NCI-H526 (cell line): Measurements from ENCODE around the gene CHST15.

Source experiments
- DNase-seq, 2 experiments: peaks; one replicate each; lab custom pipeline; 2025; lab: John Stamatoyannopoulos, UW

CHST15 gene, protein sequence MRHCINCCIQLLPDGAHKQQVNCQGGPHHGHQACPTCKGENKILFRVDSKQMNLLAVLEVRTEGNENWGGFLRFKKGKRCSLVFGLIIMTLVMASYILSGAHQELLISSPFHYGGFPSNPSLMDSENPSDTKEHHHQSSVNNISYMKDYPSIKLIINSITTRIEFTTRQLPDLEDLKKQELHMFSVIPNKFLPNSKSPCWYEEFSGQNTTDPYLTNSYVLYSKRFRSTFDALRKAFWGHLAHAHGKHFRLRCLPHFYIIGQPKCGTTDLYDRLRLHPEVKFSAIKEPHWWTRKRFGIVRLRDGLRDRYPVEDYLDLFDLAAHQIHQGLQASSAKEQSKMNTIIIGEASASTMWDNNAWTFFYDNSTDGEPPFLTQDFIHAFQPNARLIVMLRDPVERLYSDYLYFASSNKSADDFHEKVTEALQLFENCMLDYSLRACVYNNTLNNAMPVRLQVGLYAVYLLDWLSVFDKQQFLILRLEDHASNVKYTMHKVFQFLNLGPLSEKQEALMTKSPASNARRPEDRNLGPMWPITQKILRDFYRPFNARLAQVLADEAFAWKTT

DNA sequence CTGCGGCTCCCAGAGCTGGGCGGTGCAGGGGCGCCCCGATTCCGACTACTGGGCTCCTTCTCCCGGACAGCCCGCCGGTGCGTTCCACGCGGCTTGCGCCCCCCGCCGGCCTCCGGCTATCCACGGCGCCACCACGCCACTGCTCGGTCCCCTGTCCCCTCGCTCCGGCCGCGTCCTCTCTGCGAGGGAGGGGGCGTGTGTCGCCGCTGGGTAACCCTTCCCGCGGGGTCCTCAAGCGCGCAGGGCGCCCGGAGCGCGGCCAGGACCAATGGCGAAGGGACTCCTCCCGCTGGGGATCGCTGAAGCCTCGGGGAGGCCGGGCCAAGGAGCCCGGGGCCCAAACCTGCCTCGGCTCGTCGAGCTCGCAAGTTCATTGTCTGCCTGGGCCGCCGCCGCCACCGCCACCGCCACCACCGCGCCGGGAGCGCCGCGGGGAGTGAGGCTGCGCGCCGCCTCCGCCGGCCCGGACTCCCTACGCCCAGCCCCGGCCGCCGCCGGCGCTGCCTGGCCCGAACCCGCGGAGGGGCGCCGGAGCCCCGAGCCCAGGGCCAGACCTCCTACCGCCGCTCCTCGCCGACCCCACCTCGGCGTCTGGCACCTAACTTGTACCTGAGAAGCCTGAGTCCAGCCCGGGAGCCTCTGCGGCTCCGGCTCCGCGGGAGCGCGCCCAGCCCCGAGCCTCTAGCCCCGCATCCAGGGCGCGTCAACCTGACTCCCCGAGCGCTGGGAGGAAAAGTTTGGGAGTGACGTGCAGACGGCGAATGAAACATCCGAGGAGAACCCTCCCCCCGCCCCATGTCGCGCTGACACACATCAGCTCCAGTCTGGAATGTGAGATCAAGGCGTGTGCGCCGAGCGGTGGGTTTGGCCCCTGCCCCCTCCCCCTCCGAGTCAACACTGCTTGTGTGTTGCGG lies at the start of gene CHST15:
Gene CHST15 (minus strand): TSS at position 739 of the 914 bp plus-strand sequence. CDS start 47,386 bp downstream, outside the sequence.
- peak; percentile 7 to 73 for DNase-seq

DNA sequence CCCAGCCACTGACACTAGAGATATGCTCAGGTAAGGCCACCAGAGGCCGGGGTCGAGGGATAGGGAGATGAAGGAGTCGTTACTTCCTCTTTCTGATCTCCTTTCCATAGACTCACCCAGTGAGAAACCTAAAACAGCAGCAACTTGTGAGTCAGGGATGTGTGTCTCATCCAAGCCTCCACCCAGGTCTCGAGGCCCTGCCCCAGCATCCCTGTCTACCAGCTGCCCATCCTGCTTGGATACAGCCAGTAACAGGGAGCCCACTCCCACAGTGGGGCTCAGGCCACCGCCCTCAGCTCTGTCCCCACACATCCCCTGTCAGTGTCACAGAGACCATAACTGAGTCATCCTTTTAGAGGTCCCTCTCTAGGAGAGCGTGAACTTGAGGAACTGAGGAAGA lies 49.6 kb upstream of the CHST15 start:
- no peak for DNase-seq

DNA sequence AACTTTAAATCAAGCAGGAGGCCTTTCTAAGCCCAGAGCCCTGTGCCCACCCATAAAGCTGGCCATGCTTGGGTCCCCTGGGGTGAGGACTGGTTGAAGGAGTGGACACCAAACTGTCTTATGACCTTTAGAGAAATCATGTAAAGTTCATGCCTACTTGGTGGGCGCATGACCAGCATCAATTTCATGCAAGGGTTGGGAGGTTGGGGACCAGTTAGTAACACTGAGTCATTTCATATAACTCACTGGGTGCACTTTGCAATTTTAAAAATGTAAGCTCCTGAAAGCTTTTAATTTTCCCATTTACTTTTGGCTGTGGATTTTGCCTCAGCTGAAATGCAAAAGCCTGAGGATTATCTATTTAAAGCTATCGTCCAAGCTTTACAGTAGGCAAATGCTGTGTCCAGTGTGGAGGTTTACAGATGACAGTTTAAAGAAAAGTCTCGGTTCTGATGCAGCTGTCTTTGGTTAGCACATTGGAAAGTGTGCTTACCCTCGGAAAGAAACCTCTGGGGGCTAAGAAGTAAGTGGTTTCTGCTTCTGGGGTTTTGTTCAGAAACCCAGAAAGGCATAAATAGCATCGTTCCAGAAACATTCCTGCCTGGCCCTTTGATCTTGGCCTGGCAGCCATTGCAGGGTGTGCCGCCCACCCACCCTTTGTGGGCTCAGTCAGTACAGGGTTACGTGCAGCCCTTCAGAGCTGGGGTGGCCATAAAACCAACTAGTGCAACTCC lies 48.8 kb upstream of the CHST15 start:
- no peak for DNase-seq

DNA sequence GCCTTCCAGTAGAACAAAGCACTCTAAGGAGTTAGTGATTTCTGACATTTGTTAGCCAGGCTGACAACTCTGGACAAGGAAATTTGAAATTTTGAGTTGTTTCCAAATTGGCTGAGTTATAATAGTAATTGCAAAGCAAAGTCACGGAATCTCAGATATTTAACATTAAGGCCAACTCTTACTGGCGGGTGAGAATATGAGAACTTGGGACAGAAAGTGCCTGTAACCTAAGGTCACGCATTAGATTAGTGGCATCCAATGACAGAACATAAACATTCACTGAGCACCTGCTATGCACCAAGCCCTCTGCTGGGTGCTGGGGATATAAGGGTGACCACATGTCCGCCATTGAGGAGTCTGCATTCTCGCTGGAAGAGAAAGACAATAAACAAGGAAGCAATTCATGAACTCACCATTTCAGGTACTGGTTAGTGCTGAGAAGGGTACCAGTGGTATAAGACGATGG lies 45.5 kb upstream of the CHST15 start:
- DNase-seq, result no peak

DNA sequence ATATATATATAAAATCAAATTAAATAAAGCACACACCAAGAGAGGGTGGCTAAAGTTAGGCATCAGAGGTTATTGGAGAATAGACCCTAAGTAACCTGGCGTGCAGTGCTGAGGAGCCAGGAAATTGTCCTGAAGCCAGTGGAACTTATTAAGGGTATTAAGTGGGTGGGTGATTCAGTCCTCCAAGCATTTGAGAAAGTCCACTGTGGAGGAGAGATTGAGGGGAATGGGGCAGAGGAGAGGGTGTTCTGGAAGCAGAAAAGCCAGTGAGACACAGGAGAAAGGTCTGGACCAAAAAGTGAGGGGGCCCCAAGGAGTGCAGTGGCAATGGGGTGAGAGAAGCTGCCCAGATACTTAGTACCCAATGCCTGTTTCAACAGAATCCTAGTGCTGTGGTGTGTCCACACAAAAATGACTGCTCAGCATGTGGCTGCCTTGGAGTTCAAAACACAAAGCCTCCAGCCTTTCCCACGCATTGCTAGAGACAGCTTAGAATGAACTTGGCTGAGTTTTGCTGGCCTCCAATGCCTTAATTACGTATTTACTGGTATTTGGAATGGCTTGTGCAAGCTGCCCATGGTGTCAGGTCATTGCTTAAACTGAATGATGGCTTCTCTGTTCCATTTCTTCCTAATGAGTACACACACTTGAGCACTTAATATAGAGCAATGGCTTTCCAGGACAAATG lies 44.9 kb upstream of the CHST15 start:
- DNase-seq, result no peak

DNA sequence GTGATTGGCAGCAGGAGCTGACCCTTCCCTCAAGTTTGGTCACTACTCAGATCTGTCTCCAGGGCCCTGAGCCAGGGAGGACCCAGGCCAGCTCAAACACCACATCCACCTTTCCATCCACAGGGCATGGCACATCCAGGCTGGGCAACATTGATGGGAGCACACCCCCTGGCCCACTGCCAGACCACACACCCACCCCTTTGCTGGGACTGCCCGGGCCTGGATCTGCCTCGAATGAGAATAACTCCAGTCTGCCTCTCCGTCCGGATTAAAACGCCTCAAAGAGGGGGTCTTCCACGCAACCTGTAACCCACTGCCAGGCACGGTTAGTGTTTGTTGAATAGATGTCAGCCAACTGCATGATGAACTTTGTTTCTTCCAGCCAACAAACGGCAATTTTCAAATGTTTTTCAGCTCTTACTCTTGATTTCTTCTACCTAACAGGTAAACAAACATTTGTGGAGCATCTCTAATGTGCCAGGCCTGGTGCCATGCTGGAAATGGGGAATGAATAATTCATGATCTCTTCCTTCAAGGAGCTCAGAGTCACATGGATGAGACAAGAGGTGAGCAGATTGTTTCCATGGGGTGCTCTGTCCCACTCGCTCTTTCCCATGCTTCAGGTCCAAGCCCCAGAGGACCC lies 41.0 kb upstream of the CHST15 start:
- DNase-seq, result no peak

DNA sequence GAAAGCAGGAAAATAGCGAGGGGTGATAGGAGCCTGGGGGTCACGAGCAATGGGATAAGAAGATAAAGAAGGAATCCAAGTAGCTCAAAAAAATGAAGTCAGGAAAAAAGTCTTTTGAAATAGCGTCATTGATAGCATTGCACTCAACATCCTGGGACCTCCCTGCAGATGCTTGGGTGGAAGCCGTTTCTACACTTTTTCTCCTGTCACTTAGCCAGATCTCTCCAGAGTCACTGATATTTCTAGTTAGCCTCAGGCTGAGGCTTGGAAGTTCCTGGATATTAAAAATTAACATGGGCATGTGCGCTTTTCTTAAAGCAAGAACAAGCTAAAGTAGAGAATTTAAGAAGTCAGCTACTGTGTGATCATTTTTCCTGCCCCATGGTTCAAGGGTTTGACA lies 39.5 kb upstream of the CHST15 start:
- no peak for DNase-seq

DNA sequence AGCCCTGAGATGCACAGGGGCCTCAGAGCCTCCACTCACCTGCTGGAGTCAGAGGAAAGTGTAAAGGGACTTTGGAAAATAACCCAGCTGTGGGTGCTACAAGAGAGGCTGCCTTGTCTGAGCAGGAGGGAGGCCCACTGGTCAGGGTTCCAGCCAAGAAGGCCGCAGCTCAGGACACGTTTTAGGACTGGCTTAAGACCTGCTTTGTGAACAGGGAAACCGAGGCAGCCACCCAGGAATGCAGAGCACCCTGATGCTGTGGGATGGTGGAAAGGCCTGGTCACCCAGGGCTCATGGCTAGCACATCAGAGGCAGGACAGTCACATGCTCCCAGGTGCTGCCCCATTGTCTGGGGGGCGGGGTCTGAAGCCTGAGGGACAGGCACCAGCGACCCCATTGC lies 38.9 kb upstream of the CHST15 start:
- DNase-seq, result no peak

DNA sequence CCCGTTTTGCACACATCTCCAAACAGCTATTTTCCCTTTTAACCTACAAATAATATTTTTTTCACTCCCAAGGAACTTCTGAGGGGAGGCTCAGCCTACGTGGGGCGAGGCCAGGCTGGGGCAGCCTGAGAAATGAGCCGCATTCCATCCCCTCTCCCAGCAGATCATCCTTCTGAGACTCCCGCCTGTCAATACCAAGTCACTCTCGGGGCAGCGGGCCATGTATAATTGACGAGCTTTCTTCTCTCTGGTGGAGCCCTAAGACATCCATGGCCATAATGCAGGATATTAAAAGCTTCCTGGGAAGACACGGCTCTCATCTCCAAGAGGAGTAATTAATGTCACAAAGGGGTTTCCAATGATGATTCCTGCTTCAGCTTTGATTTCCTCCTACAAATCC lies 37.8 kb upstream of the CHST15 start:
- DNase-seq, result no peak

DNA sequence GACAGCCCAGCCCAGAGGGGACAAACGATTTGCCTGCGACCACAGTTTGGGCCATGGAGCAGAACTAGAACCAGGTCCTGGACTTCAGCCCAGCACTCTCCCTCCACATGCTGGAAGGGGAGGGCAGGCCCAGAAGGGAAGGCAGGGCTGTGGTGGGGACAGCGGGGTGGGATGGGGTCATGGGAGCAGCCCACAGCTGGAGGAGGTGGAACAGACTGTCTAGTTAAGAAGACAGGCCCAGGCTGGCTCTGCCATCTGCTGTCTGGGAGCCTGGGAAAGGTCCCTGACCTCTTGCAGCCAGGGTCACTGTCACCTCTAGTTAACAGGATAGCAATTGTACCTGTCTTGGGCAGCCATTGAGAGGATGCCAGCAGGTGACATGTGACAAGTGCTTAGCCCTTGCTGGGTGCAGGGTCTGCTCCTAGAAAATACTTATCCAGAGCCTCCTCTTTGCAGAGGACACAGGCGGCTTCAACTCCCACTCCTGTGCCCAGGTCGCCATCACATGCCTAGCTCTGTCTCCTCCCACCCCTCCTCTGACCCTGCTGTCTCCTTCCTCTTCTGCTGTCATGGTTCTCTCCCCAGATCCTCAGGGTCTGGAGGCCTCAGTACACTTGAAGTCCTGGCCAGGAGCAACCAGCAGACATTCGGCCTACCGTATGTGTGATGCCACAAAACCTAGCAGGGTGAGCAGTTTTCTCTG lies 37.0 kb upstream of the CHST15 start:
- DNase-seq, result no peak

DNA sequence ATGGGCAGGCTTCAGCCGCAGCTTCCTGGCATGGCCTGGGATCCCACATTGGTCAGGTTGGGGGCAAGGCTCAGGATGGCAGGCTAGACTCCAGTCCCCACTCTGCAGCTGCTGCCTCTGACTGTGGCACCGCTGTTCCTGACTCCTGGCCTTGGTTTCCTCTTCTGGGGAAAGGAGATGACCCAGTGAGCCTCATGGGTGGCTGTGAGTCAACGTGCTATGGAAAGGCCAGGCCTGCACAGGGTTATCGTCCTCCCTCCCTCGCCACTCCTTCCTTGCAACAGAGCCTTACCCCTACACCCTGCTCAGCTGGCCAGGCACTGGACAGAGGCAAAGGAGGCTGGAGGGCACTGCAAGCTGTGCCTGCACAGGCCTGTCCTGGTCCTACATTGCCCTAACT lies 36.1 kb upstream of the CHST15 start:
- DNase-seq, result no peak

DNA sequence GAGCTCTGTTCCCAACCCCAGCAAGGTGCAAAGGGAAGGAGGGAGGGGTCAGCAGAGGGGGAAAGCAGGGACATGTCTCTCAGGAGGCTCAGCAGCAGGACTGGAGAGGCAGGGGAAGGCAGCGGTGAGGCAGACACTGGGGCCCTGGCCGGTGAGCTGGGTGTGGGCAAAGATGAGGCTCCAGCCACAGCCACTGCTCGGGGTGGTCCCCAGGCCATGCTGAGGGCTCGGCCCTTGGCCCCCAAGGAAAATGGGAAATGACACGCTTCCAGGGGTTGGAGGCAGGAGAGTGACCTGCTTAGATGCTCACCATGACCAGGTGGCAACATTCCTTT lies 35.4 kb upstream of the CHST15 start:
- no peak for DNase-seq

DNA sequence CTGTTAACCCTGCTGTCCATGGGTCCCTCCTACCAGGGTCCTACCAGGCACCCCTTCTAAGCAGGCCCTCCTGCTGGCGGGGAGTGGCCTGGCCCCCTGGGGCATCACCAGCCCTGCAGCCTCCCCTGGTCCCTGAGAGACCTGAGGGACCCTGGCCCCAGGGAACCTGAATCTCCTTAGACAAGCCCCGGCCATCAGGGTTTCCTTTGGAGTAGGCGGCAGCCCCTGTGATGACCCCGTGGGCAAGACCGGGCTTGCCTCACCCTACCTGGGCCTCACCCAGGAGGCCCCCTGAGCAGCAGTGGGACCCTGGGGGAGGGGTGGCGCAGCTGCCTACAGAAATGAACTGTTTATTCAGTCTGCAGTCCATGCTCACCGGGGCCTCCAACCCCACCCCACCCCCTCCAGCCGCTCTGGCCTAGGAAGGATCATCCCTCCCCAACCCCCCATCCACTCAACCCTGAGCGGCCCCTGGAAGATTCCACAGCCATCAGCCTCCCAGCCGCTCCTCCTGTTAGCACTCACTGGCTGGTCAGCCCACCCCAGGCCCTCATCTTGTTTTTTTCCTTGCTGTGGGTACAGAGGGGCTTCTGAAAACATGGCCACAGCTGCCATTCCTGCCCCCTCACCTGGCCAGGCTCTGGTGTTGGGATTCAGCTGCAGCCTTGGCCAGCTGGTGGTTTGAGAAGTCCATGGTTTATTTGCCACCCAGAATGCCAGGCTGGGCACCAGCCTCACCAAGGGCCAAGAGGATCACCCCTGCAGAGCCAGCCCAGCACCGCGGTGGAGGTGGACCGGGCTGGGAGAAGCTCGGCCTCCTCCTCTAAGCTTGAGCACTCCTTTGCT lies 34.8 kb upstream of the CHST15 start:
- DNase-seq, result peak; percentile 23 to 54

DNA sequence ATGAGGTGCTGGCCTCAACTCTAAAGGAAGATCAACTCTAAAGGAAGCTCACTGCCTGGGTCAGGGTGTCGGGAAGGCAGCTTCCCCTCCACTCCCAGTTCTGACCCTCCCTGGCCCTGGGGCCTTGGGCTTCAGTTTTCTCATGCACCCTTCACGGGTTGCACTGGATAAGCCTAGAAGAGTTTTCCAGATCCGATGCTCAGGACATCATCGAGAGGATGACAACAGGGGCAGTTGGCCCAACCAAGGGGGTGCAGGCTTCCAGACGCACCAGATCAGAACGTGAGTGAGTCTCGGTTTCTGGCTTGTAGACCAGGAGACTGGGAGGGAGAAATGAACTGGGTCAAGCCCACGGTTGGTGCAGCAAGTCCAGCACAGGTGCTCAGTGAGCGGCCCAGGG lies 34.2 kb upstream of the CHST15 start:
- no peak for DNase-seq

DNA sequence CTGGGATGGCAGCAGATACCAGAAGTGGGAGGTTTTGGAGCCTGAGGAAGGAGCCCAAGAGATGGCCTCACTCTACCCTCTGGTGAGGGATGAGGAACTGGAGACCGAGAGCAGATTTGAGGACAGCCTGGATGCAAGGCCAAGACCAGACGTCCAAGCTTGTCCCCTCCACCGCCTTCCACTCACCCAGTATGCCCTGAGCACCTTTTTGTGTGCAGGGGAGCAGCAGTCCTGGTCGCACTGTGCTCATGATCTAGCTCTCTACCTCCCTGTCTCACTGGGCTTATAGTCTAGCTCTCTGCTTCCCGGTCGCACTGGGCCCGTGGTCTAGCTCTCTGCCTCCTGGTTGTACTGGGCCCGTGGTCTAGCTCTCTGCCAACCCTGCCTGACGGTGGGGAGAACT lies 33.6 kb upstream of the CHST15 start:
- no peak for DNase-seq

DNA sequence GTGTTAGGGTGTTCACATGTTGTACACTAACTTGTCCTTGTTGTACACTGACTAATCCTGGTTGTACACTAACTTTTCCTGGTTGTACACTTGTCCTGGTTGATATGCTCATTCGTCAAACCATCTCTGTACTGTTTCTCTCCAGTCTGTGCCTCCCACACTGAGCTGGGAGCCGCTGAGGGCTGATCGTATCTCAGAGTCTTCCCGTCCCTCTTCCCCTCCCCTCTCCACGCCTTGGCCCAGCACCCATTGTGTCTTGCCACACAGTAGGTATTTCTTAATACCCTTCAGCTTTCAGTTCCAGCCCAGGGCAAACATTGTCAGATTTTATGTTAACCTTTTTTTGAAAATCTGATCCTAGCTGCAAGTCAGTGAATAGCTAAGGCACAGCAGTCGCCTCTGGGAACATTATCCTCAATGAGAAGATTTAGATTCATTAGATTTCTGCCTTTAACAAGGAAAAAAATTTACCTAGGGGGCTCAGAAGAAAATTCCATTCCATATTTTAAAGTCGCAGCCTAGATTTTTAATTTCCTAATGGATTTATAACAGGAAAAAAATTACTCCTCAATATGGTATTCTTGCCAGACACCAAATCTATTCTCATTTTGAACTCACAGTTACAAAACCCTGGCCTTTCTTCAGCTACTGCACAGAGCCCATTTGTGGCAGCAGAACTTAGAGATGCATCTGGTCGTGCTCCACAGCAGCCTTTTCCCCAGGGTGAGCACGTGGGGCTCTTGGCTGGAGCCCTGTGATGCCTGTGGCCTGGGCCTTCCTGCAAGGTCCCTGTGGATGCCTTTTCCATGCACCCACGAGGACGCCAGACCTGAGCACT lies 33.0 kb upstream of the CHST15 start:
- no peak for DNase-seq

DNA sequence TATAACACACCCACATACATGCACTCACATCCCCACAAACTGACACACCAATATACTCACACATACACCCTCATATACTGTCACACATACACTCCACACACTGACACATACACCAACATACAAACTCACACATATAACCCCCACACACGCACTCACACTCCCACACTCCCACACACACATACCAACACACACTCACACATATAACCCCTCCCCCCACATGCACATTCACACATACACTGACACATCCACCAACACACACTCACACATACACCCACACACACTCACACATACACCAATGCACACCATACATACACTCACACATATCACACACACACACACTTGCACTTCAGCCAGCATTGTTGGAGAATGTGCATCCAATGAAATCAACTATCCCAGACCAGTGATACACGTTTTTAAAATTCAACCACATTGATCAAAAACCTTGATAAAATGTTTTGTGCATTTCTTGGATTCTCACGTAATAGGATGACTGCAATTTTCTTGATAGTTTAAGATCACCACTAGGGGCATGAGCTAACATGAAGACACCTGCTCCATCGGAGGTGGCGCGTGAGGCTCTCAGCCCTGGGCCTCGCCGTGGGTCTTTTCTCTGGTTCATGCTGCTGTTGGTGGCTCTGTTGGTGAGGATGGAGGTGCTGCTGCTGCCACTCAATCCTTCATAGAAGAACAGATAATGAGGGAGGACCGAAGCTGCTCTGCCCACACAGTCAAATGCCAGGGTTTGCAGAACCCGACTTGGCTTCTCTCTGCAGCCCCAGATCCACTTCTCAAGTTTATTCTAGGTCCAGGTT lies 32.1 kb upstream of the CHST15 start:
- DNase-seq, result peak; percentile 8 to 46

DNA sequence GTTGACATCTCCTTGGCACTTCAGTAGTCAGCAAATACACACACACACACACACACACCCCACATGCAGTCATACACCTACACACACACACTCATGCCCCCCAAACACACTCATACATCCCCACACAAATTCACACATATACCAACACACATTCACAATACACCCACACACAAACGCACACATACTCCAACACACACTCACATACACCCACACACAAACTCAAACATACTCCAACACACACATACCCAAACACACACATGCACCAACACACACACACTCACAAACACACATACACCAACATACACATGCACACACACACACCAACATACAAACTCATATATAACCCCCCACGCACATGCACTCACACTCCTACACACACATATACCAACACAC lies 31.4 kb upstream of the CHST15 start:
- DNase-seq, result no peak
